ENCODE data around the gene POPDC3. TPM values are rescaled to one million over a fixed set of nuclear protein-coding genes. Genes with fewer than 3 reads are reported as not detected.

Gene POPDC3
- total and polyA plus RNA-seq, 2 donors (not counting 1 experiment from before 2014, with no cell fraction given) = not detected

DNA sequence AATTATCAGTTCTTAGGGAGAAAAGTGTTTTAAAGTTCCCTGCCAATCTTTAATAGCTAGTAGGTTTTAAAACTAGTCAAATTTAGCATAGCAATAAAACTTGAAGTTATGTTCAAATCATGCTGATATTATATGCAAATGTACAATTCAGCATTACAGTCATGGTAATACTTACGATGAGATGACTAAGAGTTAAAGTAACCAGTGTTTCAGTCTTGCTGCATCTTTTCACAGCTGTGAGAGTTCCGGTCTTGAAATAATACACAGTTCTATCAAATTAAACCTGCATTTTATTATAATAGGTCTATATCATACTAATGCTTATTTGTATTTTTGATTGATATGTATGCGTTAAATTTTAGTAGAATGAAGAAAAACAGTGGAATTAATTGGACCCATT, 26.1 kb downstream of the POPDC3 start:
- no peak overlapping the region for H3K4me3 Mint-ChIP-seq
- ATAC-seq (ENCODE audit: low read depth) = no peak

DNA sequence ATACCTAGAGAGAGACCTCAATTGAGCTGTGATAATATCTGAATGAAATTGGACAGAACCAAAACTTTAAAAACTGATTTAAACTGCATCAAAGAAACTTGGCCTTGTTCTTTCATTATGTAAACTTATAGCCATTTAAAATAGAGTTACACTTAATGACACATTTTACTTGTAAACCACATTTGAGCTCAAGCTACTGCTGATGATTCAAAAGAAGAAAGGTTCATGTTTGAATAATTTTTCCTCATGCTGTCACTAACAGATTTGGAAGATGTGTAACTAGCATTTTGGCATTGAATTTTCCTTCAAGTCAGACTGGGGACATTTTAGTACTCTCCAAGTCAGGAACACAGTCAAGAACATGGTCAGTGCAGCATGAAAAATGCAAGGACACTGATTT, 26.9 kb downstream of the POPDC3 start:
- Histone ChIP-seq H3K4me2 (replicated peaks; ENCODE audit: low read depth, low read length, poor library complexity, severe bottlenecking) (no peak overlapping the region), H3K27me3 (replicated peaks in 1 of 4; ENCODE audit: control extremely low read depth in 1 of 4, control insufficient read depth in 3 of 4, insufficient read depth in 4 of 4, low read length in 3 of 4) (peaks cover 0 to 4% (median 1%) of the 10 kb centered on the region in 4 experiments), H3K4me3 (ENCODE audit: control extremely low read depth in 1 of 5, extremely low read depth in 1 of 5, insufficient read depth in 1 of 5, low read depth in 2 of 5, low read length in 4 of 5) (no peak overlapping the region), H3K9ac (ENCODE audit: low read length) (no peak overlapping the region), H3K27ac (ENCODE audit: low read length in 2 of 2) (no peak overlapping the region), H3K4me1 (ENCODE audit: control insufficient read depth in 2 of 2, insufficient read depth in 2 of 2, low read length in 2 of 2) (no peaks in the 10 kb centered on the region), H3K9me3 (ENCODE audit: control extremely low read depth in 1 of 3, control insufficient read depth in 2 of 3, insufficient read depth in 1 of 3, low read length in 2 of 3) (peaks cover 0 to 3% (median 0%) of the 10 kb centered on the region in 3 donors), H3K79me2 (ENCODE audit: control insufficient read depth, insufficient read depth, low read length) (no peaks in the 10 kb centered on the region), H2AFZ (ENCODE audit: insufficient read depth, low read depth, low read length, poor library complexity, severe bottlenecking) (no peak overlapping the region), H3K36me3 (replicated peaks in 1 of 2; ENCODE audit: control extremely low read depth in 1 of 2, control insufficient read depth in 1 of 2, extremely low read depth in 1 of 2, insufficient read depth in 2 of 2, low read length in 1 of 2) (no peaks in the 10 kb centered on the region), H4K20me1 (ENCODE audit: control insufficient read depth, insufficient read depth, low read length, poor library complexity, severe bottlenecking) (no peaks in the 10 kb centered on the region)
- ATAC-seq (ENCODE audit: low read depth) (no peak), DNase-seq (no peak)
- Mint-ChIP-seq H3K4me3 (no peak overlapping the region), H3K4me1 (no peaks in the 10 kb centered on the region), H3K27me3 (no peaks in the 10 kb centered on the region), H3K27ac (no peak overlapping the region), H3K9me3 (ENCODE audit: insufficient read depth) (no peaks in the 10 kb centered on the region)
- ChIA-PET POLR2A (no interaction called here), CTCF (no interaction called here)
- TF ChIP-seq, protein P1, sequence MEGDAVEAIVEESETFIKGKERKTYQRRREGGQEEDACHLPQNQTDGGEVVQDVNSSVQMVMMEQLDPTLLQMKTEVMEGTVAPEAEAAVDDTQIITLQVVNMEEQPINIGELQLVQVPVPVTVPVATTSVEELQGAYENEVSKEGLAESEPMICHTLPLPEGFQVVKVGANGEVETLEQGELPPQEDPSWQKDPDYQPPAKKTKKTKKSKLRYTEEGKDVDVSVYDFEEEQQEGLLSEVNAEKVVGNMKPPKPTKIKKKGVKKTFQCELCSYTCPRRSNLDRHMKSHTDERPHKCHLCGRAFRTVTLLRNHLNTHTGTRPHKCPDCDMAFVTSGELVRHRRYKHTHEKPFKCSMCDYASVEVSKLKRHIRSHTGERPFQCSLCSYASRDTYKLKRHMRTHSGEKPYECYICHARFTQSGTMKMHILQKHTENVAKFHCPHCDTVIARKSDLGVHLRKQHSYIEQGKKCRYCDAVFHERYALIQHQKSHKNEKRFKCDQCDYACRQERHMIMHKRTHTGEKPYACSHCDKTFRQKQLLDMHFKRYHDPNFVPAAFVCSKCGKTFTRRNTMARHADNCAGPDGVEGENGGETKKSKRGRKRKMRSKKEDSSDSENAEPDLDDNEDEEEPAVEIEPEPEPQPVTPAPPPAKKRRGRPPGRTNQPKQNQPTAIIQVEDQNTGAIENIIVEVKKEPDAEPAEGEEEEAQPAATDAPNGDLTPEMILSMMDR (IDR thresholded peaks at IDR 0.05) = no peak
- intact Hi-C loops (cut with micrococcal nuclease) = no loop called here

More for the DNA sequence above, 26.1 kb downstream of the POPDC3 start:
- no peak for TF ChIP-seq EZH2 (IDR thresholded peaks at IDR 0.05; ENCODE audit: borderline replicate concordance, insufficient read depth, low read depth, low read length, poor library complexity, severe bottlenecking)
- TF ChIP-seq, protein P1 (IDR thresholded peaks at IDR 0.05) = no peak
- no peak overlapping the region for H3K9ac ChIP-seq (ENCODE audit: low read length)
- peaks cover 0 to 12% (median 1%) of the 10 kb centered on the region in 4 experiments for H3K27me3 ChIP-seq (replicated peaks in 1 of 4; ENCODE audit: control extremely low read depth in 1 of 4, control insufficient read depth in 3 of 4, insufficient read depth in 4 of 4, low read length in 3 of 4)
- no peak overlapping the region for H2AFZ ChIP-seq (ENCODE audit: insufficient read depth, low read depth, low read length, poor library complexity, severe bottlenecking)
- no peak overlapping the region for H3K4me2 ChIP-seq (replicated peaks; ENCODE audit: low read depth, low read length, poor library complexity, severe bottlenecking)
- no CpG with 5 or more reads among the region's 3 CpGs for WGBS (ENCODE audit: insufficient coverage)
- H3K36me3 ChIP-seq (replicated peaks in 1 of 2; ENCODE audit: control extremely low read depth in 1 of 2, control insufficient read depth in 1 of 2, extremely low read depth in 1 of 2, insufficient read depth in 2 of 2, low read length in 1 of 2) = no peaks in the 10 kb centered on the region
- H3K9me3 Mint-ChIP-seq (ENCODE audit: insufficient read depth) = no peaks in the 10 kb centered on the region
- H3K27ac Mint-ChIP-seq = no peak overlapping the region
- H3K4me1 ChIP-seq (ENCODE audit: control insufficient read depth in 2 of 2, insufficient read depth in 2 of 2, low read length in 2 of 2) = no peaks in the 10 kb centered on the region
- intact Hi-C loops (cut with micrococcal nuclease) = no loop called here
- DNase-seq = no peak
- ChIA-PET POLR2A (no interaction called here), CTCF (no interaction called here)
- H3K27ac ChIP-seq (ENCODE audit: low read length in 2 of 2) = no peak overlapping the region
- peaks cover 0 to 3% (median 0%) of the 10 kb centered on the region in 3 donors for H3K9me3 ChIP-seq (ENCODE audit: control extremely low read depth in 1 of 3, control insufficient read depth in 2 of 3, insufficient read depth in 1 of 3, low read length in 2 of 3)
- H3K4me1 Mint-ChIP-seq = no peaks in the 10 kb centered on the region
- no peak overlapping the region for H3K4me3 ChIP-seq (ENCODE audit: control extremely low read depth in 1 of 5, extremely low read depth in 1 of 5, insufficient read depth in 1 of 5, low read depth in 2 of 5, low read length in 4 of 5)
- H3K79me2 ChIP-seq (ENCODE audit: control insufficient read depth, insufficient read depth, low read length) = no peaks in the 10 kb centered on the region
- H3K27me3 Mint-ChIP-seq = no peaks in the 10 kb centered on the region
- no peaks in the 10 kb centered on the region for H4K20me1 ChIP-seq (ENCODE audit: control insufficient read depth, insufficient read depth, low read length, poor library complexity, severe bottlenecking)
